ENCODE data around the gene CSK. TPM values are rescaled to one million over a fixed set of nuclear protein-coding genes. Genes with fewer than 3 reads are reported as not detected.
A peak's percentile ranks its signal among the peaks of the same experiment; 100 is the strongest.

CSK gene
- total RNA-seq, 3 donors from 2014 or later, result 368 to 412 (median 397) TPM

DNA sequence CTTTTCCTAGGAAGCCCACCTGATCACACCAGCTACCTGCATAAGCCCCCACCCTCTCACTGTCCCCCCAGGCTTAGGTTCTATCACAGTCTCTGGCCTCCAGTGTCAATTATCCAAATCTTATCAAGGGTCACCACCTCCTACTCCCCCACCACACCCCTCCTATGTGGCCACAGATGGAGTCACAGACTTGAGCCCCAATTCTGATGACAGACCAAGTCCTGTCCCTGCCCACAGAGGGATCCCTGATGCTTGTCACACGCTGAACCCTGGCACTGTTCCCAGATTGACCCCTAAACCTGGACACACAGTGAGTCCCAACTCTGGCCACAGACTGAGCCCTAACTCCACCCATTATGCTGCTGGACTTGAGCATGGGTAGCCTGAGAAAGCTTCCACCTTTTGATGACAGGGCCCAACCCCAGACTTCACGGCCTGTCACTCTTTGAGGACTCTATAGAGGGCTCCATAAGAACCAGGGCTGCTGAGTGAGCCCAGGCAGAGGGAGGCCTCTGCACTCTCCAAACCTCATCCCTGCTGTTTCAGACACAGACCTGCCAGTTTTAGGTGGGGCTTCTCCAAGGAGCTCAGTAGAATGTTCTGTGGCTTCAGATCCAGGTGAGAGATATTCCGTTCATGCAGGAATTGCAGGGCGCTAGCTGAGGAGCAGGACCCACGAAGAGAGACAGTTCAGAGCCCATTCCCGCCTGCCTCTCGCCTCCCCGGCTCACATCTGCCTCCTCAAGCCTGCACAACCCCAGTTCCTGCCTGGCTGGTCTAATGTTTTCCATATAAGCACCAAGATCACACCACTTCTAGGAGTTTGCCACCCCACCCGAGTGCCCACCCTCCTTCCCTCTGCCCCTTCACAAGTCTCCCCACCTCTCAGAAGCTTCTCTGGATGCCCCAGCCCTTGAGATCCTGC is 59.2 kb downstream of the CSK start:
- Mint-ChIP-seq H3K4me1 (ENCODE audit: low read depth) (peaks cover 37% of the 10 kb centered on the region), H3K4me3 (peak overlapping the region; percentile 92), H3K36me3 (ENCODE audit: insufficient read depth) (peaks cover 16% of the 10 kb centered on the region), H3K27me3 (ENCODE audit: low read depth) (no peaks in the 10 kb centered on the region), H3K9me3 (no peaks in the 10 kb centered on the region)
- no peak for DNase-seq
- no peak for ATAC-seq

DNA sequence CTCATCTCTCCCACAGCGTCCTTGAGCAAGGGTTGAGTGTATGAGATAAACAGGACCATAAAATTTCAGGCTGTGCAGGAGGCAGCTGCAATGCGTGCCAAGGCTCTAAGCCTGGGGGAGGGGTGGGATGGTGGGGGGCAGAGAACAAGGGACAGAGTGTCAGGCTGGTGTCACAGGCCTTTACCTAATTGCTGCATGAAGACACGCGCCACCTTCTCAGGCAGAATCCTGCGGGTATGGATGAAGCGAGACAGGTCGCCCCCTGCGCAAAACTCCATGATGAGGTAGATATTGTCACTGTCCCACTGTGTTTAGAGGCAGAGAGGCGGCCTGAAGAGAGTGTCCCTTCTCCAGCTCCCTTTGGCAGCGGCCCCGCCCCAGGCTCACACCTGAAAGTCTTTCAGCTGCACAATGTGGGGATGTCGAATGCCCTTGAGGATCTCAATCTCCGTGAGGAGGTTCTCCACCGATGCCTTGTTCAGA is 60.1 kb downstream of the CSK start:
- Mint-ChIP-seq H3K27me3 (ENCODE audit: low read depth) (no peaks in the 10 kb centered on the region), H3K4me1 (ENCODE audit: low read depth) (peaks cover 39% of the 10 kb centered on the region), H3K9me3 (no peaks in the 10 kb centered on the region), H3K36me3 (ENCODE audit: insufficient read depth) (peaks cover 19% of the 10 kb centered on the region), H3K4me3 (peak overlapping the region; percentile 92)
- DNase-seq, result no peak
- ATAC-seq, result no peak

DNA sequence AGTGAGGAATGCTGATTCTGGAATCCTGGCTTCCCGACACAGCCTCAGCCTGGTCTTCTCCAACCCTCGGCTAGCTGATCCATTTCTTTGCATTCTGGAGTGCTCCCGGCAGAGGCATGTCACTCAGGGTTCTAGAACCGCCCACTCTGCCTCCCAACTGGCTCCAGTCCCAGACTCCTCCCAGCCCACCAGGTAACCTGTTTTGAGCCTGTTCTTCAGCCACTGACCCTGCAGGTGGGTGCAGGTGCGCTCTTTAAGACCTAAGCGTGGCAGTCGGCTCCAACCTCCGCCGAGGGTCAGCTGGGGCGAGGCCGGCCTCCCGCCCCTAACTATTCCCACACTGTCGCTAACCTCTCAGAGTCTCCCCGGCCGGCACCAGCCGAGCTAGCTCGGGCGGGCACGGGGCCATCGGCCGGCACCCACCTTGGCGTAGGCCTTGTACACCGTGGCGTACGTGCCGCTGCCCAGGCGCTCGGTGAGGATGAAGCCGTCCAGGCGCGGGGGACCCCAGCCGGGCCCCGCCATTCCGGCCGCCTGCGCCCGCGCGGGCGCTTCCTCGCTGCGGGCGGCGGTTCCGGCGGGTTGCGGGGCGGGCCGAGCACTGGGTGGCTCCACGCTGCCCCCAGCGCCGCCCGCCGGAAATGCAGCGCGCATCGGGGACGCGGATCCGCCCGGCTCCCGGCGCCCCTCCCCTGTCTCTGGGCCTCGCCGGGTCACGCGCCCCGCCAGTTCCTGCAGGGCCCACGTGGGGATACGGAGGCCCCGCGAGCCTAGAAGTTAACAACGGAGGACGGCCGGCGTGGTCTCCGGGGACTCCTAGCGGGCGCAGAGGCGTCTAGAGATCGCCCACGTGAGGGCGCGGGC is 60.9 kb downstream of the CSK start, which contains the start of gene ULK3:
Gene ULK3, minus strand, starts transcription at position 576 of the 864 bp plus-strand sequence. Its CDS starts 51 bp downstream, at position 525.
- DNase-seq, result peak; percentile 88
- Mint-ChIP-seq H3K36me3 (ENCODE audit: insufficient read depth) (peaks cover 20% of the 10 kb centered on the region), H3K27me3 (ENCODE audit: low read depth) (no peaks in the 10 kb centered on the region), H3K4me1 (ENCODE audit: low read depth) (peaks cover 39% of the 10 kb centered on the region), H3K4me3 (peak within 1 kb of the TSS; percentile 92), H3K9me3 (no peaks in the 10 kb centered on the region)
- ATAC-seq, result peak; percentile 92 to 93

DNA sequence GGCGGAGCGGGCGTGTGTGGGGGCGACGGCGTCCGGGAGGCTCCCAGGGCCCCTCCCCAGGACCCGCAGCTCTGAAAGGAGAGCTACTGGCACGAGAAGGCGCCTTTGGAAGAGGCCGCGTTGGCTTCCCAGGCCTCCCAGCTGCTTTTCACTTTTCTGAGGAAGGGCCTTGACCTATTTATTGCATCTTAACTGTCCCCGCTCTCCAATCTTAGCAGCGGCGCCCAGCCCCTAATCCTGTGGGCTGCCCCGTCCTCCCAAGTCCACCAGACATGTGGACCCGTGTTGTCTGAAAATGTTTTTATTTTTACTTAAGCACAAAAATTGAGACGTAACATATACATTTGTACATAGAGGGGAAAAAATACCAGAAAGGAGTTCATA is 61.6 kb downstream of the CSK start:
- ATAC-seq, result no peak
- H3K4me1 Mint-ChIP-seq (ENCODE audit: low read depth), result peaks cover 39% of the 10 kb centered on the region

DNA sequence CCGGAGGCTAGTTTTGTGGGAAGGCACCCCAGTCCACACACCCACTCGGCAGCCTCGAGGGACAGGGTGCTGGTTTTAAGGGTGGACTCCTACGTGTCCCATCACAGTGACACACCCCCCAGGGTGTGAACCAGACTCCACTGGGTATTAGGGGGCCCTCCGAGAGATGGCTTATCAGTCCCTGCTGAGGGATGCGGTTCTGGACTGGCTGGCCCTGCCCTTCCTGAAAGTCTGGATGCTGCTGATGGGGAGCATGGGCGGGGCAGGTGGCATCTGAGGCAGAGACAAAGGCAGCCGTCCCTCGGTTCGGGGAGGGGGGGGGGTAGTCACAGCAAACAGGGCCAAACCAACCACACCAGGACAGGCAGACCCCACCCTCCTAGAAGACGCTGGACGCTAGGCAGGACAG is 62.0 kb downstream of the CSK start:
- Mint-ChIP-seq H3K4me3 (peak overlapping the region; percentile 82), H3K9me3 (no peaks in the 10 kb centered on the region), H3K4me1 (ENCODE audit: low read depth) (peaks cover 39% of the 10 kb centered on the region), H3K27me3 (ENCODE audit: low read depth) (no peaks in the 10 kb centered on the region), H3K36me3 (ENCODE audit: insufficient read depth) (peaks cover 24% of the 10 kb centered on the region)
- DNase-seq, result no peak
- no peak for ATAC-seq

More for the DNA sequence above, 61.6 kb downstream of the CSK start:
- no peak for DNase-seq
- Mint-ChIP-seq H3K4me3 (peak overlapping the region; percentile 82), H3K9me3 (no peaks in the 10 kb centered on the region), H3K36me3 (ENCODE audit: insufficient read depth) (peaks cover 24% of the 10 kb centered on the region), H3K27me3 (ENCODE audit: low read depth) (no peaks in the 10 kb centered on the region)

DNA sequence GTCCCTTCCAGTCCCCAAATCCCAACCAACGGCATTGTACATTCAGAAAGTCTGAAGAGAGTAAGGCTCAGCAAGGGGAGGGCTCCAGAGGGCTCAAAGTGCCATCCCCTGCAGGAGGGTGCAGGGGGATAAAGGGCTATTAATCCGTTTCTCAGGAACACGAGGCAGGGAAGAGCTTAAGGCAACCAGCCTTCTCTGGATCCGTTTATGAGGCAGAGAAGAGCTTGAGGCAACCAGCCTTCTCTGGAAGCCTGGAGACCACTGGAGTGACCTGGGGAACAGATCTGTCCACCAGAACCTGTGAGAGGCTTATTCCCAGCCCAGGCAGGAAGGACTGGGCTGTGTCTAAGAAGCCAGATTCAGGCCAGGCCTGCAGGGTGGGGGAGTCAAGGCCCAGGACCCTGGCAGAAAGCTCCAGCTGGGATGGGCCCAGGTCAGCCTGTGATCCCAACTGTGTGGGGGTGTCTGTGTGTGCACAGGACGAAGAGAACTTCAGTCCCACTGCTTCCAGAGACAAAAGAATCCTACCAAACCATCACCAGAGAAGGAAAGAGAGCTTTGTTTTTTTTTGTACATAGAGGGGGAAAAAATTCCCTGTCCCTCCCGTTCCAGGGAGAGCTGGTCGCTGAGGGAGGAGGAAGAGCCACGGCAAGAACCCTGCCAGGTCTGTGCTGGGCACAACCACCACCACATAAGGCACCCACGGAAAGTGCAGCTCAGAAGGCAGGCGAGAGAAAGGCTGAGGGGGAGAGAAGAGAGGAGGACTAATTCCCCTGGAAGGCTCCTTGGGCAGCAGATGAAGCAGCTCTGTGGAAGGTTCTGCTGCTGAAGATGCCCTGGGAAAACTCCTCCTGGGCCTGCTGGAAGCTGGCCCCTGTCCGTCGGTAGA is 62.7 kb downstream of the CSK start:
- Mint-ChIP-seq H3K27me3 (ENCODE audit: low read depth) (no peaks in the 10 kb centered on the region), H3K4me1 (ENCODE audit: low read depth) (peaks cover 39% of the 10 kb centered on the region), H3K36me3 (ENCODE audit: insufficient read depth) (peaks cover 23% of the 10 kb centered on the region), H3K9me3 (no peaks in the 10 kb centered on the region), H3K4me3 (peak overlapping the region; percentile 59)
- ATAC-seq, result peak in 1 of 2 donors; percentile 0
- no peak for DNase-seq

DNA sequence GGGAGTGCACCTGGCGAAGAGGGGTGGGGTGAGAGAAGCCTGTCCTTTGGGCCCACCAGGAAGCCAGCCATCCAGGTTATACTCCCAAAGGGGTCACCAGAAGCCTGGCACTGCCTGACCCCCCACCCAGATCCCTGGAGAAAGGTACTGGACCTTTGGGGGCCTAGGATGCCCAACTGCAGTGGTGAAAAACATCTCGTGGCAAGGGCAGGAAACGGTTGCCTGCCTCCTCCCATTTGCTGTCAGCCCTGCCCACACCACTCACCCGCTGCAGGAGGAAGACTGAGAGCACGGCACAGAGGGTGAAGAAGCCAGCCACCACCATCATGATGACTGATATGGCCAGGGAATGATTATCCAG is 63.3 kb downstream of the CSK start:
- peak; percentile 51 for DNase-seq
- Mint-ChIP-seq H3K36me3 (ENCODE audit: insufficient read depth) (peaks cover 27% of the 10 kb centered on the region), H3K27me3 (ENCODE audit: low read depth) (no peaks in the 10 kb centered on the region), H3K4me1 (ENCODE audit: low read depth) (peaks cover 39% of the 10 kb centered on the region), H3K9me3 (no peaks in the 10 kb centered on the region), H3K4me3 (peak overlapping the region; percentile 59)
- peak; percentile 39 to 47 for ATAC-seq

DNA sequence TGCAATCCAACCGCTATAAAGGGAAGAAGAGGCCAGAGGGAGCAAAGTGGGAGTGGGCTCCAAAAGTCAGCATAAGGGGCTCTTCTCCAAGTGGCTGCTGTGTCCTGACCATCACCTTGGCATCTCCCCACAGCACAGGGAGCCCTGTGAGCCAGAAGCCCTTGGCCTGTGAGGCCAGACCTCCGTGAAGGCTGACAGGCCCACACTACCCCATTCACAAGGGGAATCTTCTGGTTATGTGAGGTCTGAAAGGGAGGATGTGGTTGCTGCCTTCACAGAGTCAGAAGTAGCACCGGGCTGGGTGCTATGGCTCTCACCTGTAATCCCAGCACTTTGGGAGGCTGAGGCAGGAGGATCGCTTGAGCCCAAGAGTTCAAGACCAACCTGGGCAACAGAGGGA is 63.7 kb downstream of the CSK start:
- peak overlapping the region; percentile 59 for H3K4me3 Mint-ChIP-seq
- peaks cover 27% of the 10 kb centered on the region for H3K36me3 Mint-ChIP-seq (ENCODE audit: insufficient read depth)
- no peak for ATAC-seq
- H3K27me3 Mint-ChIP-seq (ENCODE audit: low read depth), result no peaks in the 10 kb centered on the region
- no peaks in the 10 kb centered on the region for H3K9me3 Mint-ChIP-seq
- DNase-seq, result no peak
- peaks cover 39% of the 10 kb centered on the region for H3K4me1 Mint-ChIP-seq (ENCODE audit: low read depth)

DNA sequence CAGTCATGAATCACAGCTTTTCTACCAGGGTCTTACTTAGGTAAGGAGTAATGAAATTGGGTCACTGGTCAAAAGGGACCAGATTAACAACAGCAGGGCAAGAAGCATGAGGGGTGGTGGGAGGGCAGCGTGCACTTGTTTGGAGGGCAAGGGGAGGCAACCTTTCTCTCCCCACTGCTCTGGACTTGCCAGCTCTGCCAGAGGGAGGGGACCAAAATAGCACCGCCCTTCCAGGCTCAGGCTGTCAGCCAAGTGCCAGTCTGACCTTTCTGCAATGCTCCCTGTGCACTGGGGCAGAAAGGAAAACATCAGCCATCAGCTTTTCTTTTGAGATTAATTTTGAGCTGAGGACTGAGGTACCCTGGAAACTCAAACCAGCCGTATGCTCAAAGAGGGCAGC is 65.6 kb downstream of the CSK start:
- Mint-ChIP-seq H3K4me3 (no peak overlapping the region), H3K9me3 (no peaks in the 10 kb centered on the region), H3K4me1 (ENCODE audit: low read depth) (peaks cover 27% of the 10 kb centered on the region), H3K36me3 (ENCODE audit: insufficient read depth) (peaks cover 28% of the 10 kb centered on the region), H3K27me3 (ENCODE audit: low read depth) (no peaks in the 10 kb centered on the region)
- DNase-seq (no peak), ATAC-seq (no peak)

DNA sequence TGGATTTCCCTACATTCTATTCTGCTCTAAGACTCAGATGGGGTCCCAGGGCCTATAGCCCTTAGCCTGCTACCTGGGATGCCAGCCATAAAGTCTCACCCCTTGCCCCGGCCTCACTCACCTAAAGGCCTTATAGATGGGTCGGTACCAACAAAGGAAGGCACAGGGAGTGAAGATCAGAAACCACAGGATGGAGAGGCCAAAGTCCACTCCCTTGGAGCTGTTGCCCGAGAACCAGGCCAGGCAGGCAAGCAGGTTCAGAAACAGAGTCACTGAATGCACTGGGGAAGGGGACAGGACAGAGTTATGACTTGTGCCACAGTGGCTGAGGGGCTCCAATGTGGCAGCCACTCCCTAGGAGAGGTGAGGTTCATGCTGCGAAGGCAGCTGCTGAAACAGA is 68.5 kb downstream of the CSK start:
- ATAC-seq, result no peak

DNA sequence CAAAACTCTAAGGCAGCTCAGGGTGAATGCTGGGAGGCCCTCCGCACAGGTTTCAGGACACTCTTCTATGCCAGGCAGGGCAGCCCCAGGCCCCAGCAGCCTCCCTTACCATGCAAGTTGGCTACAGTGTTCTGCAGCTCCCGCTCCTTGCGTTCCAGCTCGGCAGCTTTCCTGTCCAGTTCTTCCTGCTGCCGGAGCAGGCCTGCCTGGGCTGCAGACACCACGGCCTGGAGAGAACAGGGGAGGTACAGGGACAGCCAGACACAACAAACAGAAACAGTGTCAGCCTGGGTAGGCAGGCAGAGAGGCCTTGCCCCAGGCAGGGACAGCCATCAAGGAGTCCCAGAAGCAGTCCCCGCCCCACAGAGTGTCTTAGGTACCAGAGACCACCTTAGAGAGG is 70.1 kb downstream of the CSK start:
- no peak overlapping the region for H3K4me3 Mint-ChIP-seq
- DNase-seq (no peak), ATAC-seq (no peak)
- peaks cover 27% of the 10 kb centered on the region for H3K36me3 Mint-ChIP-seq (ENCODE audit: insufficient read depth)
- no peaks in the 10 kb centered on the region for H3K9me3 Mint-ChIP-seq
- peaks cover 8% of the 10 kb centered on the region for H3K4me1 Mint-ChIP-seq (ENCODE audit: low read depth)
- H3K27me3 Mint-ChIP-seq (ENCODE audit: low read depth), result no peaks in the 10 kb centered on the region

More for the DNA sequence above, 68.5 kb downstream of the CSK start:
- no peak overlapping the region for H3K4me3 Mint-ChIP-seq
- peaks cover 8% of the 10 kb centered on the region for H3K4me1 Mint-ChIP-seq (ENCODE audit: low read depth)
- H3K27me3 Mint-ChIP-seq (ENCODE audit: low read depth), result no peaks in the 10 kb centered on the region
- no peak for DNase-seq
- no peaks in the 10 kb centered on the region for H3K9me3 Mint-ChIP-seq
- H3K36me3 Mint-ChIP-seq (ENCODE audit: insufficient read depth), result peaks cover 28% of the 10 kb centered on the region

Measured in activated T-cell treated with anti-CD3 and anti-CD28 coated beads, Interleukin-2, amount 50 U/mL, for 4 hours (primary cell).